HEK293 (cell line): ENCODE measurements around the gene ICAM4.

ENCODE experiments used
- CTCF ChIA-PET: fragments of 350-600 bp; formaldehyde crosslinking; extraction: SDS; loops from one replicate; lab custom pipeline; 2021; ENCODE audit warnings: antibody characterized with exemption; lab: Yijun Ruan, JAX
- POLR2A ChIA-PET: fragments of 300-600 bp; formaldehyde crosslinking; extraction: SDS; loops from one replicate; lab custom pipeline; 2020; ENCODE audit warnings: antibody characterized with exemption, inconsistent platforms; lab: Yijun Ruan, JAX
- H3K27ac ChIP-seq: fragments of 200-500 bp; sonication (Bioruptor generic); 2 replicates; pipeline ENCODE4 v1.5.1; 2014; ENCODE audit warnings: low read depth, low read length, control low read depth, inconsistent platforms; ENCODE audit errors: extremely low read depth
- H3K36me3 ChIP-seq, 2 experiments: fragments of 200-500 bp in 1 of 2; sonication (Bioruptor generic) in 1 of 2; 1 replicate in 1 of 2; 2 replicates in 1 of 2; pipeline ENCODE4 v1.5.1; 2014 to 2017; ENCODE audit warnings: inconsistent platforms in 2 of 2, low read length in 2 of 2; ENCODE audit not compliant: control insufficient read depth in 2 of 2, insufficient read depth in 1 of 2
- H3K4me1 ChIP-seq: fragments of 200-500 bp; sonication (Bioruptor generic); 2 replicates; pipeline ENCODE4 v1.5.1; 2014; ENCODE audit warnings: mild to moderate bottlenecking, low read length, inconsistent platforms; ENCODE audit not compliant: control insufficient read depth, insufficient read depth
- H3K4me3 ChIP-seq: 2 replicates; pipeline ENCODE4 v1.5.1; 2011; ENCODE audit warnings: low read depth, mild to moderate bottlenecking, control low read depth, low read length, moderate library complexity
- H3K9me3 ChIP-seq: fragments of 200-500 bp; sonication (Bioruptor generic); 2 replicates; pipeline ENCODE4 v1.5.1; 2014; ENCODE audit warnings: low read depth, low read length, inconsistent platforms; ENCODE audit not compliant: control insufficient read depth, insufficient read depth
- REPIN1 ChIP-seq: fragments of 450-650 bp; formaldehyde crosslinking; IDR thresholded peaks from 2 replicates; pipeline ENCODE4 v1.5.1; 2017; ENCODE audit warnings: missing biosample characterization, missing genetic modification characterization, low read depth
- REST ChIP-seq: fragments of 450-650 bp; formaldehyde crosslinking; IDR thresholded peaks from 2 replicates; pipeline ENCODE4 v1.5.1; 2016; ENCODE audit warnings: missing biosample characterization, missing genetic modification characterization
- WT1 ChIP-seq: fragments of 450-650 bp; formaldehyde crosslinking; IDR thresholded peaks from 2 replicates; pipeline ENCODE4 v1.5.1; 2016; ENCODE audit warnings: missing biosample characterization, missing genetic modification characterization
- ZBTB26 ChIP-seq: fragments of 450-650 bp; formaldehyde crosslinking; optimal IDR thresholded peaks from 2 replicates; pipeline ENCODE3; 2016; ENCODE audit warnings: missing biosample characterization, mild to moderate bottlenecking, missing genetic modification characterization
- ZBTB49 ChIP-seq: fragments of 450-650 bp; formaldehyde crosslinking; IDR thresholded peaks from 2 replicates; pipeline ENCODE4 v1.5.1; 2016; ENCODE audit warnings: missing biosample characterization, missing genetic modification characterization, low read depth
- ZFP3 ChIP-seq: fragments of 450-650 bp; formaldehyde crosslinking; IDR thresholded peaks from 2 replicates; pipeline ENCODE4 v1.5.1; 2016; ENCODE audit warnings: low read depth, missing biosample characterization, missing genetic modification characterization
- ZFP37 ChIP-seq: fragments of 450-650 bp; formaldehyde crosslinking; IDR thresholded peaks from 2 replicates; pipeline ENCODE4 v1.5.1; 2016; ENCODE audit warnings: missing biosample characterization, missing genetic modification characterization
- ZNF302 ChIP-seq: fragments of 450-650 bp; formaldehyde crosslinking; IDR thresholded peaks from 2 replicates; pipeline ENCODE4 v1.5.1; 2016; ENCODE audit warnings: missing biosample characterization, missing genetic modification characterization, low read depth
- ZNF398 ChIP-seq: fragments of 450-650 bp; formaldehyde crosslinking; IDR thresholded peaks from 2 replicates; pipeline ENCODE4 v1.5.1; 2017; ENCODE audit warnings: missing biosample characterization, missing genetic modification characterization
- ZNF423 ChIP-seq: fragments of 450-650 bp; formaldehyde crosslinking; IDR thresholded peaks from 2 replicates; pipeline ENCODE4 v1.5.1; 2016; ENCODE audit warnings: missing biosample characterization, missing genetic modification characterization
- ZNF510 ChIP-seq: fragments of 450-650 bp; formaldehyde crosslinking; IDR thresholded peaks from 2 replicates; pipeline ENCODE4 v1.5.1; 2018; ENCODE audit warnings: mild to moderate bottlenecking, missing genetic modification characterization, missing biosample characterization; ENCODE audit not compliant: insufficient replicate concordance
- ZNF549 ChIP-seq: fragments of 450-650 bp; IDR thresholded peaks from 2 replicates; pipeline ENCODE4 v1.5.1; 2018; ENCODE audit warnings: missing biosample characterization, missing genetic modification characterization, mild to moderate bottlenecking, inconsistent platforms, moderate library complexity
- ZNF623 ChIP-seq: fragments of 450-650 bp; formaldehyde crosslinking; IDR thresholded peaks from 2 replicates; pipeline ENCODE4 v1.5.1; 2016; ENCODE audit warnings: missing biosample characterization, missing genetic modification characterization
- ZNF654 ChIP-seq: fragments of 450-650 bp; formaldehyde crosslinking; IDR thresholded peaks from 2 replicates; pipeline ENCODE4 v1.5.1; 2016; ENCODE audit warnings: low read depth, missing biosample characterization, missing genetic modification characterization
- ZNF658 ChIP-seq: fragments of 450-650 bp; formaldehyde crosslinking; IDR thresholded peaks from 2 replicates; pipeline ENCODE4; 2016; ENCODE audit warnings: missing biosample characterization, missing genetic modification characterization
- ZNF660 ChIP-seq: fragments of 450-650 bp; IDR thresholded peaks from 2 replicates; pipeline ENCODE4 v1.5.1; 2018; ENCODE audit warnings: missing biosample characterization, mild to moderate bottlenecking, missing genetic modification characterization
- ZNF664 ChIP-seq: fragments of 450-650 bp; formaldehyde crosslinking; IDR thresholded peaks from 2 replicates; pipeline ENCODE4 v1.5.1; 2016; ENCODE audit warnings: missing biosample characterization, missing genetic modification characterization
- ZNF707 ChIP-seq: fragments of 450-650 bp; formaldehyde crosslinking; IDR thresholded peaks from 2 replicates; pipeline ENCODE4 v1.5.1; 2016; ENCODE audit warnings: missing biosample characterization, missing genetic modification characterization
- ZSCAN4 ChIP-seq: fragments of 450-650 bp; formaldehyde crosslinking; IDR thresholded peaks from 2 replicates; pipeline ENCODE4 v1.5.1; 2017; ENCODE audit warnings: missing biosample characterization, missing genetic modification characterization
- ZSCAN5A ChIP-seq: fragments of 450-650 bp; formaldehyde crosslinking; IDR thresholded peaks from 2 replicates; pipeline ENCODE4 v1.5.1; 2016; ENCODE audit warnings: missing biosample characterization, missing genetic modification characterization

ICAM4 gene

GRCh38 chr19:10315335-10316214 lies 28.8 kb downstream of the ICAM4 start, which contains the start of gene FDX2:
Gene FDX2 (minus strand): TSS chr19:10316015. CDS start chr19:10315996, 19 bp downstream.
- peaks cover 13 to 60% of the 10 kb centered on the region in 2 experiments; a peak in 2 of 3 replicates for H3K36me3 ChIP-seq
- peak within 1 kb of the TSS; percentile 68; the same call in 1 of the 2 replicates for H3K27ac ChIP-seq
- peak within 1 kb of the TSS; percentile 79 for H3K4me3 ChIP-seq
- ChIA-PET POLR2A (interaction anchor here (0.6 to 1.6 kb wide), 10 partner anchors 9 to 70 kb away, joined by 3 to 8 read pairs (median 5); partner anchors contain the start of genes ICAM1, ICAM4, RAVER1 and TYK2), CTCF (interaction anchor here (1.1 to 2.4 kb wide), 2 partner anchors 46 to 57 kb away, joined by 4 to 8 read pairs; no protein-coding TSS in a partner anchor)
- no peaks in the 10 kb centered on the region for H3K9me3 ChIP-seq
- H3K4me1 ChIP-seq, result peaks cover 3% of the 10 kb centered on the region
- no peak for TF ChIP-seq ZBTB49 (tag by site-specific recombination)
- no peak for TF ChIP-seq REPIN1 (tag by site-specific recombination)
- TF ChIP-seq ZNF549 (tag by site-specific recombination), result no peak
- TF ChIP-seq ZNF658 (tag by site-specific recombination), result no peak
- no peak for TF ChIP-seq ZNF423 (tag by site-specific recombination)
- TF ChIP-seq ZNF664 (tag by site-specific recombination), result 0 out of 2 replicates have a peak, but pooled peaks have one; percentile 29
- peak; percentile 77; the same call in 1 of the 2 replicates for TF ChIP-seq ZNF660 (tag by site-specific recombination)
- no peak for TF ChIP-seq ZFP3 (tag by site-specific recombination)
- TF ChIP-seq ZNF623 (tag by site-specific recombination), result no peak
- no peak for TF ChIP-seq ZNF707
- TF ChIP-seq REST, result peak; percentile 29; the same call in 1 of the 2 replicates
- TF ChIP-seq ZBTB26, result peak; percentile 84
- no peak for TF ChIP-seq ZNF654 (tag by site-specific recombination)
- TF ChIP-seq WT1 (tag by site-specific recombination), result peak; percentile 28; the same call in 1 of the 2 replicates
- TF ChIP-seq ZNF302, result no peak
- TF ChIP-seq ZFP37, result peak; percentile 85; the same call in 1 of the 2 replicates
- peak; percentile 12; the same call in 1 of the 2 replicates for TF ChIP-seq ZSCAN4 (tag by site-specific recombination)
- TF ChIP-seq ZSCAN5A (tag by site-specific recombination), result no peak
- TF ChIP-seq ZNF398, result no peak
- no peak for TF ChIP-seq ZNF510
